RPMI8226 (cell line): ENCODE measurements around the gene ELOB.

Experiments
- DNase-seq: peaks from one replicate; pipeline ENCODE4 v3.0.0-alpha.2; 2015

The ELOB gene

GRCh38 chr16:2767140-2767731 is 9.8 kb downstream of the ELOB start:
- DNase-seq: no peak

GRCh38 chr16:2766430-2767139 is 10.5 kb downstream of the ELOB start:
- DNase-seq: no peak

GRCh38 chr16:2765462-2766404 is 11.3 kb downstream of the ELOB start:
- no peak for DNase-seq

- DNase-seq: no peak
Measured at GRCh38 chr16:2764718-2765117, 12.4 kb downstream of the ELOB start.

GRCh38 chr16:2763173-2763572 is 13.9 kb downstream of the ELOB start:
- DNase-seq: no peak

GRCh38 chr16:2762711-2763110 is 14.4 kb downstream of the ELOB start:
- no peak for DNase-seq

- no peak for DNase-seq
Measured at GRCh38 chr16:2761886-2762583, 15.0 kb downstream of the ELOB start.

- DNase-seq: no peak
Measured at GRCh38 chr16:2761472-2761871, 15.6 kb downstream of the ELOB start.

GRCh38 chr16:2757344-2757743 is 19.7 kb downstream of the ELOB start:
- no peak for DNase-seq

- DNase-seq: no peak
Measured at GRCh38 chr16:2756288-2757015, 20.6 kb downstream of the ELOB start.

GRCh38 chr16:2755158-2755557 is 21.9 kb downstream of the ELOB start:
- DNase-seq: no peak

GRCh38 chr16:2753733-2754020 is 23.4 kb downstream of the ELOB start:
- peak; percentile 39 for DNase-seq

- DNase-seq: peak; percentile 95
Measured at GRCh38 chr16:2752850-2753732, 24.0 kb downstream of the ELOB start.

- DNase-seq: peak; percentile 99
Measured at GRCh38 chr16:2752035-2752849, 24.8 kb downstream of the ELOB start, which contains the start of gene SRRM2. Gene SRRM2, plus strand, starts transcription at chr16:2752638. Its CDS starts 3,727 bp downstream, at chr16:2756365.

GRCh38 chr16:2751577-2752034 is 25.5 kb downstream of the ELOB start:
- peak; percentile 83 for DNase-seq

GRCh38 chr16:2749936-2750335 is 27.1 kb downstream of the ELOB start:
- DNase-seq: no peak

- DNase-seq: no peak
Measured at GRCh38 chr16:2749476-2749875, 27.6 kb downstream of the ELOB start.

GRCh38 chr16:2748757-2749455 is 28.2 kb downstream of the ELOB start:
- no peak for DNase-seq

- DNase-seq: no peak
Measured at GRCh38 chr16:2745961-2746360, 31.1 kb downstream of the ELOB start.
